OCI-LY1 (cell line): ENCODE results near the gene GPR183.

ENCODE experiments used
- EZH2 ChIP-seq: fragments of 200-600 bp; sonication (generic), shearing (Covaris generic); IDR thresholded peaks from 2 replicates; pipeline ENCODE4 v1.8.0; 2017; ENCODE audit warnings: borderline replicate concordance, mixed run types, mild to moderate bottlenecking, antibody characterized with exemption, low read length, moderate library complexity, mixed read lengths
- TF ChIP-seq, protein P1 (sequence below): fragments of 200-600 bp; sonication (generic), shearing (Covaris generic); IDR thresholded peaks from 2 replicates; pipeline ENCODE4 v1.5.1; 2017; ENCODE audit warnings: mild to moderate bottlenecking, antibody characterized with exemption, low read length, moderate library complexity, mixed read lengths

DNA sequence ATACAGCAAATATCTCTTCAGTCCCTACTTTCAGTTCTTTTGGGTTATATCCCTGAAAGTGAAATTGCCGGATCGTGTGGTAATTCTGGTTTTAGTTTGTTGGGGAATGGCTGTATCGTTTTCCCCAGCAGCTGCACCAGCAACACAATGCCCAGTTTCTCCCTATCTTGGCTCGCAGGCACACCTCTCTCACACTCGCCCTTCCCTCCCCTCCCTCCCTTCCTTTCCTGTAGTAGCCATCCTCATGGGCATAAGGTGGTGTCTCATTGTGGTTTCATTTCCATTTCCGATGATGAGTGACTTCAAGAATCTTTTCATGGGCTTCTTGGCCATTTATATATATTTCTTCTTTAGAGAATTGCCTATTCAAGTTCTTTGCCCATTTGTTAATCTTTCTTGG lies 40.4 kb downstream of the GPR183 start:
- TF ChIP-seq, protein P1, sequence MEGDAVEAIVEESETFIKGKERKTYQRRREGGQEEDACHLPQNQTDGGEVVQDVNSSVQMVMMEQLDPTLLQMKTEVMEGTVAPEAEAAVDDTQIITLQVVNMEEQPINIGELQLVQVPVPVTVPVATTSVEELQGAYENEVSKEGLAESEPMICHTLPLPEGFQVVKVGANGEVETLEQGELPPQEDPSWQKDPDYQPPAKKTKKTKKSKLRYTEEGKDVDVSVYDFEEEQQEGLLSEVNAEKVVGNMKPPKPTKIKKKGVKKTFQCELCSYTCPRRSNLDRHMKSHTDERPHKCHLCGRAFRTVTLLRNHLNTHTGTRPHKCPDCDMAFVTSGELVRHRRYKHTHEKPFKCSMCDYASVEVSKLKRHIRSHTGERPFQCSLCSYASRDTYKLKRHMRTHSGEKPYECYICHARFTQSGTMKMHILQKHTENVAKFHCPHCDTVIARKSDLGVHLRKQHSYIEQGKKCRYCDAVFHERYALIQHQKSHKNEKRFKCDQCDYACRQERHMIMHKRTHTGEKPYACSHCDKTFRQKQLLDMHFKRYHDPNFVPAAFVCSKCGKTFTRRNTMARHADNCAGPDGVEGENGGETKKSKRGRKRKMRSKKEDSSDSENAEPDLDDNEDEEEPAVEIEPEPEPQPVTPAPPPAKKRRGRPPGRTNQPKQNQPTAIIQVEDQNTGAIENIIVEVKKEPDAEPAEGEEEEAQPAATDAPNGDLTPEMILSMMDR = no peak
- no peak for TF ChIP-seq EZH2
